ENCODE measurements around the gene CDK11B. TPM values are rescaled to one million over a fixed set of nuclear protein-coding genes. Genes with fewer than 3 reads are reported as not detected.
"Not testable (repeated sequence)": the region's sequence is repeated elsewhere in the genome, so short reads cannot be mapped to it uniquely, and the experiment has no call there.

Gene CDK11B
- total RNA-seq, result 10.4 and 15.2 TPM in 2 replicates

DNA sequence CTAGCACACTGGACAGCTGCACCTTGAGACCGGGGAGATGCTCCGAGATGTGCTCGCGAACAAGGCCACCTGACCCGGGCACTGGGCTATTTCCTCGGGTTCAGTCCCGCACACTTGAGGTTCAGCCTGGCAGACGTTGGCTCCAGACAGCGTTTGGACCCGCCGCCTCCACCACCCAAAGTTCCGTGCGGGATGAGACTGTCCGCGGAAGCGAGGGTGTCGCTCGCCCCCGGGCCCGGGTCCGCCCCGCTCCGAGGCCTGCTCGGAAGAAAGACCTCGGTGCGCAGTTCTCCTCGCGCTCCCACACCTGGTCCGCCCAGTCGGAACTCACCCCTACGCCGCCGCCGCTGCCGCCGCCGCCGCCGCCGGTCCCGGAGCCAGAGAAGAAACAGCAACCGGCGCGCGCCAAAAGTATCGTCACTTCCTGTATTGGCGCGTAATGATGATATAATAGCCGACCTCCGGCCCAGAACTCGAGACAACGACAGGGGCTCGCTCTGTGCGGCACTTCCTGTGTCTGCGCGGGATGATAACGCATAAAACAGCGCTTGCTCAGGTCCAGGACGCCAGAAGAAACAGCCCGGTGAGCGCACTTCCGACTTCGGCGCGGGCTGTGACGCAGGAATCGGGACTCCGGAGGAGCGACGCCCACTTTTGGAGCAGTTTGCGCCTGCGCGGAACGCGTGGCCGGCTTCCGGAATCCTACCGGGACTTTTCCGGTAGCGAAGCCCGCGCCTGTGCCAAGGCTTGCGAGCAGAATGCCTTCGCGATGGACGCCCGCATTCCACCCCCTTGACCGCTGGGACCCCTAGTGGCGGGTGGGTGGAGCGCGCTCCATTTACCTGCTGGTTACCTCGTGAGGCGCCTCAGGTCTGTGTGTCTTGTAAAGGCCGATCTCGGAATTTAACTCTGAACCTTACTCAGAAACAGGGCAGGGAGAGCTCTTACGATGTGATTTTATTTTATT lies at the start of gene CDK11B:
TSS of gene CDK11B (minus strand) at position 422 of the 967 bp plus-strand sequence. CDS start 1,519 bp downstream, outside the sequence.
- DNase-seq (ENCODE audit: low read depth, low spot score), result peak; percentile 81

DNA sequence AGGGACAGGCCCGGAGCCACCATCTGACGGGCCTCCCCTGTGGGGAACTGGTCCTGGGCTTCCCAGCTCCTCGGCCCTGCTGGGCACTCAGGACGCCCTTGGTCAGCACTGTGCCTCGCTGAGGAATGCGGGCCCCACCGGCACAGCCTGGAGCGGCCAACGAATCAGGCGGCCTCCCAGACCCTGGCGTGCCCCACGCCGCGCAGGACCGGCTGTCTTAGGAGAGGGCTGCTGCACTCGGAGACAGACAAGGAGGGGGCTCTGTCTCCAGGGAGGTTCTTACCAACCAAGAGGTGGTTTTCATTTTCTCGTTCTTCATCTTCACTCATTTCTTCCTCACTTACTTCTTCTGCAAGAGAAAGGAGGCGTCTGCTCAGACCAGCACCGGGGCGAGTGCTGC lies 49.1 kb upstream of the CDK11B start:
- DNase-seq (ENCODE audit: low read depth, low spot score), result not testable (repeated sequence)

DNA sequence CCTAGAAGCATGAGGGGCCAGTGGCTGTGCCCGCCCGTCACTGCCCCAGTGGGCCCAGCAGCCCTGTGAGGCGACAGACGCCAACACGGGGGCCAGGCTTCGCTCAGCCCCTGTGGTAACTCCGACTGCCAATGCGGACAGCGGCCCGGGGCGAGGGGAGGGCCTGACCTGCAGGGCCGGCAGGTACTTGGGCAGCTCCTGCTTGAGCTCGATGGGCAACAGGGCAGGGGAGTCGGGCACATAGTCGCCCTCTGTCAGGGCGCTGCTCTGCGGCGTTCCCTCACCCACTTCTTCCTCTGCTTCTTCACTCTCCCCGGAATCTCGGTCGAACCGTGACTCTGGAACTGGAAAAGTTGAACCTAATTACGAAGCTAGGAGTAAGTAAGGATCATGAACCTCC lies 48.4 kb upstream of the CDK11B start:
- DNase-seq (ENCODE audit: low read depth, low spot score), result not testable (repeated sequence)

DNA sequence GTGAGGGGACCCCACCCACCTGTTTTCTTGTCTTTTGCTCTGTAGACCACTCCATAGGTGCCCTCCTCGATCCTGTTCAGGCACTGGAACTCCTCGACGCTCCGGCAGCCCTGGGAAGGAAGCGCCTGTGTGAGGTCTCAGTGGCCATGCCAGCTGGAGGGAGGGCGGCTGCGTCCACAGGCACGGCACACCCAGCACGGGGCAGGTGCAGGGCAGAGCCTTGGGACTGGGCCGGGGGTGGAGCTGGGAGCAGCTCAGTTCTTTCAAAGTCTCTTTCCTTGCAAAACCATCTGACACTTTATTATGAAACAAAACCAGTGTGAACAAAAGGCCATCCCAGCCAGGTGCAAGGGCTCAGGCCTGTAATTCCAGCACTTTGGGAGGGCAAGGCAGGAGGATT lies 46.8 kb upstream of the CDK11B start:
- DNase-seq (ENCODE audit: low read depth, low spot score), result not testable (repeated sequence)

DNA sequence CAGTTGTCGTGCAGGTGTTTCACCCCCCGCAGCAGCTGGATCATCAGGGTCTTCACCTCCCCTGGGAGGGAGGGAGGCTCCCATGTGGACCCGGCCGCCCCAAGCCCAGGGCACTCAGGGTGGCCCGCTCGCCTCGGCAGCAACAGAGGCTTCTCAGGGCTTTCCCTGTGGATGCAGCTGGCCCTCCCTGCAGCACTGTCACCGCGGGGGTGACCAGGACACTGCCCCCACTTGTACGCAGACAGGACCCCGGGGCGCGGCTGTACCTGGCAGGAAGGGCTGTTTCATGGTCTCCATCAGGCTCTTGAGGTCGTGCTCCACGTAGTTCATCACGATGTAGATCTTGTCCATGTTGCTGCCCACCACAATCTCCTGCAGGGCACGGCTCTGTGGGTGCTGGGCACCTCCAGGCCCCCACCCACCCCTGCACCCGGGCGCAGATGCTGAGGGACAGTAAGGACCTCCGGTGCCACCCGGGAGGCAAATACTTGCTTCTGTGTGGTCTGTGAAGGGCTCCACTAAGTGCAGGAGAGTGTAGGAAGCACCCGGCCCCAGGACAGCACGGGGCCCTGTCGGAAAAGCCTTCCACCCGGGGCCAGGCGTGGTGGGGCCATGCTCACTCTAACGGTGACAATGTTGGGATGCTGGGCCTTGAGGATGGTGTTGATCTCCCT lies 45.6 kb upstream of the CDK11B start:
- not testable (repeated sequence) for DNase-seq (ENCODE audit: low read depth, low spot score)

DNA sequence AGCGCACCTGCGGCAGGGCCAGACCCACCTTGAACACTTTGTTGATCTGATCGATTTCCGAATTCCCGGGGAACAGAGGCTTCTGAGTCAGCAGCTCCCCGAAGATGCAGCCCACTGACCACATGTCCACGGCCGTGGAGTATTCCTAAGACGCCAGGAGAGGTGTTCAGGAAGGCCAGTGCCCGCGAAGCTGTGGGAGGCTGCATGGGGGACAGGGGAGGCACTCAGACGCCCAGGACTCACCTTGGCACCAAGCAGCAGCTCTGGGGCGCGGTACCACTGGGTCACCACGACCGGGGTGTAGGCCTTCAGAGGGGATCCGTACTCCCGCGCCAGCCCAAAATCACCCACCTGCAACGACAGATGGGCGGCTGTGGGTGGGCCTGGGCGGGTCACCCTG lies 45.0 kb upstream of the CDK11B start:
- DNase-seq (ENCODE audit: low read depth, low spot score), result no peak

DNA sequence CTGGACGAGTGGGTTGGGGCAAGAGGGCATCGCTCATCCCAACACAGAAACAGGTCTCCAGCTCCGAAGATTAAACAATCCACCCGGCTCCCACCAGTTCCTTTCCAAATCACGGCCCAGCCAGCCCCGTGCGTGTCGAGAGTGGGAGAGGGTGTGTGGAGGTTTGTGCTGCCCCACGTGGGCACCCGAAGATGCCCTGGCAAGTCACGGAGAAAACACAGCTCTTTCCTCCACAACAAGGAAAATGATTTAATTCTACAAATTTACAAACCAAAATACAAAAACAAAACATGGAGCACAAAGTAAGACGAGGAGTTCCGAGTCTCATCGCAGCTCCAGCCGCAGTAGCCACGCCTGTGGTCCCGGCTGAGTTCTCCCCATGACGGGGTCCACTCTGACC lies 43.7 kb upstream of the CDK11B start:
- DNase-seq (ENCODE audit: low read depth, low spot score), result not testable (repeated sequence)

DNA sequence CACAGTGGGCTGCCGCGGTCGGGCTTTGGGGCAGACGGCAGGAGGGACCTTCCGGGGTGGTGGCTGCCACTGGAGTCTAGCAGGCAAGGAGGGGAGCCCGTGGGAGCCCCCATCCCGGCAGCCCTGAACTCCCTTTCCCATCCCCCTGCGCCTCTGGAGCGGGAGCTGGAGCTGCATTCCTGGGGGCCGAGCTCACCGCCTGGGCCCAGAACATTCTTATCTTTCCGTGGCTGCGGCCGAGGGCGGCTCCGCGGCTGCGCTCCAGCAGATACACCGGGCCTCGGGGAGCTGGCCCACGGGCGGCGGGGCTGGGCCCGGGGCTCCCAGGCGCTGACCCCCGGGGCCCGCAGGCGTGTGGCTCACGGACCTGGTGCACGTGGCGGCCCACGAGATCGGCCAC lies 41.8 kb upstream of the CDK11B start:
- not testable (repeated sequence) for DNase-seq (ENCODE audit: low read depth, low spot score)

DNA sequence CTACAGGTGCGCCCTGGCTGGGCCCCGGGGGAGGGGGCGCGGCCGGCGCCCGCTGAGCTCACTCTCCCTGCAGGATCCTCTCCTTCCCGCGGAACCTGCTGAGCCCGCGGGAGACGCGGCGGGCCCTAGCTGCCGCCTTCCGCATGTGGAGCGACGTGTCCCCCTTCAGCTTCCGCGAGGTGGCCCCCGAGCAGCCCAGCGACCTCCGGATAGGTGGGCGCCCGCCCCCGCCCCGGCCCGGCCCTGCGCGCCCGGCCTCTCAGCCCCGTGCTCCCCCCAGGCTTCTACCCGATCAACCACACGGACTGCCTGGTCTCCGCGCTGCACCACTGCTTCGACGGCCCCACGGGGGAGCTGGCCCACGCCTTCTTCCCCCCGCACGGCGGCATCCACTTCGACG lies 41.3 kb upstream of the CDK11B start:
- not testable (repeated sequence) for DNase-seq (ENCODE audit: low read depth, low spot score)

DNA sequence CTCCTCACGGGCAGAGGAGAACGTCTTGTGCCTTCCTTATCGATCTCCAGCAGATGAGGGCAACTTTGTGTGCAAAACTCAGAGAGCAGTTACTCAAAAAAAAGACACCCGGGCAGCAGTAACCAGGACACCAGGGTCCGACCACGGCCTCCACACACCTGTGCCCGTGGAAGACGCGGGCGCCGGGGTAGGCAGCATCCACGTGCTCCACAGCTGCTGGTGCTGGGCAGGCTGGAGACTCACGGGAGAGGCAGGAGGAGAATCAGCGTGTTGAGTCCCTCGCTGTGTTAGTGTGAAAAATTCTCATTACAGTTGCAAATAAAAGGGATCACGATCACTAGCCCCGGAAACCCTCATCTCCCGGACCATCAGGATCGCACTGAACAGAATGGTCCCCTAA lies 40.3 kb upstream of the CDK11B start:
- not testable (repeated sequence) for DNase-seq (ENCODE audit: low read depth, low spot score)

DNA sequence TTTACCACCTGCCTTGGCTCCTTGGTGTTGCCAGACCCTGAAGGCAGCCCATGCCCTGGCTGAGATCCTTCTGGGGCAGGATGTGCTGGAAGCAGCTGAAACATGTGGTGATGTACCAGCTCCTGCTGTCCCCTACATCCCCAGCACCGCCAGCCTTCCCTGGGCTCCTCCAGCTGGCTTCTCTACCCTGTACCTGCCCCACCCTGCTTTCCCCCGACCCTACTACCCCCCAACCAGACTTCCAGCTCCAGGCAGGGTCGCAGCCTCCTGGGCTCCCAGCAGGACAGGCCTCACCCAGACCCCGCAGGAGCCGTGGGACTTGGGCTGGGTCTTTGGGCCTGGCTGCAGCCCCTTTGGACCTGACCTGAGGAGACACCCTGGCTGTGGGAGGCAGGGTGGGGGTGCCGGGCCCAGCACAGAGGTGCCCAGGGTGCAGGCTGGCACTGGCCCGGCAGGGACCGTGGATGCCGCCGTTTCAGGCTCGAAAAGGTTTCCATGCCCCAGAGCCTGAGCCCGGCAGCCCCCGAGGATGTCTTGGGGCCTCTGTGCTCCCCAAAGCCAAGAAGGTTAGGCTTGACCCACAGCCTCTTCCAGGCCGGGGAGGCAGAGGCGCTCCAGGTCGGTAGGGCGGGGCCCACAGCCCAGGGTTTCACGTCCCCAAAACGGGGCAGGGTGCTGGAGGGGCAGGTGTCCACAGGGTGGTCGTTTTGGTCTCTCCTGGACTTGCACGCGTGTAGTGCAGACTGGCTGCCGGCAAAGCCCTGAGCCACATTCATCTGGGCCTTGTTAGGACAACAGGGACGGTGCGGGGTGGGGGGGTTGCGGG lies 38.8 kb upstream of the CDK11B start:
- DNase-seq (ENCODE audit: low read depth, low spot score), result not testable (repeated sequence)

DNA sequence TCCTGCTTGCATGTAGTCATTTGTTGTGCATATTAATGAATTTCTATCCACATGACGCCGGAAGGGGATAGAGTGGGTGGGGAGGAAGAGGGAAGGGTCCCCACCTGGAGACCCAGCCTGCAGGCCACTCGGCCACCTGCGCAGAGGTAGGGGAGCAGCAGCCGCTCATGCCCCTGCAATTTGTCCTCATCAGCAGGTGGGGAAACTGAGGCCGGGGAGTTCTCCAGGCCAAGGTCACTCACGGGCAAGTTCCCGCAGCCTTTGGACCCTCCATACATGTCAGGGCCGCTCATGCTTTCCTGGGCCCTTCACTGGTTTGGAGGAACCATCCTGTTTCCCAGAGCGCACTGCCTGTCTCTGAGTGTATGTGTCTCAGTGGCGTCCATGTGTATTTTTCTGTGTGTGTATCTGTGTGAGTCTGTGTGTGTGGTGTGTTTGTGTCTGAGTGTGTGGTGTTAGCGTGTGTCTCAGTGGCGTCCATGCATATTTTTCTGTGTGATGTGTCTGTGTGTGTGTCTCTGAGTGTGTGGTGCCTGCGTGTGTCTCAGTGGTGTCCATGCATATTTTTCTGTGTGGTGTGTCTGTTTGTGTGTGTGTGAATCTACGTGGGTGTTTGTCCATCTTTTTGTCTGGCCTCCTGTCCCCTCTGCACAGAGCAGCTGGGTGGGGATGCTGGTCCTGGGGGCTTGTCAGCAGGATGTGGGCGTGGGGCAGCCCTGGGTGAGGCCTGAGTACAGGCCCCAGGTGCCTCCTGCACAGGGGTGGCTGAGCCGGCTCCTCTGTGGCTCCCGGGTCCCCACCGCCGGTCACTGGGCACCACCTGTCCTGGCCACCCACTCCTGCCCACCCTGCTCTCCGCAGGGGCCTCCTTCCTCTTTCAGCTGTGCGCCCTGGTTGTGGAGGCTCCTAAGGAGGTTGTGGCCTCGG lies 37.9 kb upstream of the CDK11B start:
- not testable (repeated sequence) for DNase-seq (ENCODE audit: low read depth, low spot score)

DNA sequence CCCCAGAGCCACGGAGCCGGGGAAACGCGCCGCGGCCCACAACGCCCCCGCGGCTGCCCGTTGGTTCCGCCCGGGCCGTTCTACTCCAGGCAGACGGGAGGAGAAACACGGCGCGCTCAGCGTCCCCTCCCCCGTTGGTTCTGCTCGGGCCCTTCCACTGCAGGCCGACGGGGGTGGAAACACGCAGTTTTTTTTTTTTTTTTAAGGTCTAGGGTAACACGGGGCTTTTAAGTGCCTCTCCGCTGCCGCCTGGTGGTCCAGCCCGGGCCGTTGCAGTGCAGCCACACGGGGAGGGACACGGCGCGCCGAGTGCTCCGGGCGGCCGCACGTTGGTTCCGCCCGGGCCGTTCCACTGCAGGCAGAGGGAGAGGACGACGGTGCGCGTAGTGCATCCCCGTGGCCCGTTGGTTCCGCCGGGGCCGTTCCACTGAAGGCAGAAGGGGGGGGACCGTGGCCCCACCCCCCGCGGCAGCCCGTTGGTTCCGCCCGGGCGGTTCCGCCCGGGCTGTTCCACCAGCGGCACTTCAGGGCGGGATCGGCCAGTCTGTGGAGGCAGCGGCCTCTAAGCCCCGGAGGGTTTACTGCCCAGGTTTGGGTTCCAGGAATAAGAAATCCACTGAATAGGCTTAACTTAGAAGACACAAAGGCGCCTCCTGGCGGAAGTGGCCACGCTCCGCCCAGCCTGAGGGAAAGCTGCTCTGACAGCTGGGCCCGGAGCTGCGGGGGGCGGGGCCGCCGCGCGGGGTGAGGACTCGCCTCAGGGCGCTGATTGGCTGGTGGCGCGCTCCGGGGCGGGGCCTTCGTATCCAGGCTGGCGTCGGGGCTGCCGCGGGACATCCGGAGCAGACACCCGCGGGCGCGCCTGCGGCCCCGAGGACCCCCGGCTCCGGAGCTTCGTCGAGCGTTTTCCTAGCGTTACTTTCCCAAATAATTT lies 34.2 kb upstream of the CDK11B start, which contains the start of gene SLC35E2B:
TSS of gene SLC35E2B (minus strand) at position 82 of the 934 bp plus-strand sequence. CDS start 16,096 bp downstream, outside the sequence.
- peak; percentile 68 for DNase-seq (ENCODE audit: low read depth, low spot score)

DNA sequence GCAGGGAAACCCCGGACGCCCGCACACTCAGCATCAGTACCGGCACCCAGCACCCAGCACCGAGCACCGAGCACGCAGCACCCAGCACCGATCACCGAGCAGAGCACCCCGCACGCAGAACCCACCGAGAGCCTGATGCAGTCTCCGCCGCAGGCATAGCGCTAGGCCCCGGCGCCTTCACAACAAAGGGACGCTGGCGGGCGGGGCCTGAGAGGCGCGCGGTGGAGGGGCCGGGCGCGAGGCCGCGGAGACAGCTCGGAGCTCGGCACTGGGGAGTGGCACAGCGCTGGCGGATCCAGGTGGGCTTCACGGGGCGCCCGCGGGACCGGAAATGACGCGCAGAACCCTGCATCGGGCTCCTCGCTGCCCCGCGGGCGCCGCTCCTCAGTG lies 33.5 kb upstream of the CDK11B start:
- not testable (repeated sequence) for DNase-seq (ENCODE audit: low read depth, low spot score)

DNA sequence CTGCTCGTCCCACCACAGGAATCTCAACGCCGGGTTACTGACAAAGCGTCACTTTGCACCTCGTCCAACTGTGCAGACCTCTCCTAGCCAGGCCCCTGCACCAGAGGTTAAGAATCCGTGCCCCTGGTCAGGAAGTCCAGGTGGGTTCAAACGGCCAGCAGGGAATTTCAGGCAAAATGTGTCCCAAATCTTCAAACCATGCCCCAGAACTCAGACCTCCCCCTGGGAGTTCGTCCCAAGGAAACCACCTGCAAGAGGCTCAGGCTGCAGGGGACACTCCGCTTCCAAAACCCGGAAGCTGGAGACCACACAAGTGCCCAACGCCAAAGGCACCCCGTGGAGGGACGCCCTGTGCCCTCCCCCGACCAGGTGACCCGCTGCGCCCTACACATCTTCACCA lies 32.6 kb upstream of the CDK11B start:
- not testable (repeated sequence) for DNase-seq (ENCODE audit: low read depth, low spot score)

DNA sequence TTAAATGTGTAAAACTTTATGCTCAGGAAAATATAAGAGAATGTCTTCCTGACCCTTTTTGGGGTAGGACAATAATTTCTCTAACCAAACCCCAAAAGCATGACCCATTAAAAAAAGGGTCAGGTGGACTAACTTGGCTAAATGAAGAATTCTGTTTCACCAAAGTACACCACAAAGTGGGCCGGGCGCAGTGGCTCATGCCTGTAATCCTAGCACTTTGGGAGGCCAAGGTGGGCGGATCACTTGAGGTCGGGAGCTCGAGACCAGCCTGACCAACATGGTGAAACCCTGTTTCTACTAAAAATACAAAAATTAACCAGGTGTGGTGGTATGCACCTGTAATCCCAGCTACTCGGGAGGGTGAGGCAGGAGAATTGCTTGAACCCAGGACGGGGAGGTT lies 30.7 kb upstream of the CDK11B start:
- not testable (repeated sequence) for DNase-seq (ENCODE audit: low read depth, low spot score)

DNA sequence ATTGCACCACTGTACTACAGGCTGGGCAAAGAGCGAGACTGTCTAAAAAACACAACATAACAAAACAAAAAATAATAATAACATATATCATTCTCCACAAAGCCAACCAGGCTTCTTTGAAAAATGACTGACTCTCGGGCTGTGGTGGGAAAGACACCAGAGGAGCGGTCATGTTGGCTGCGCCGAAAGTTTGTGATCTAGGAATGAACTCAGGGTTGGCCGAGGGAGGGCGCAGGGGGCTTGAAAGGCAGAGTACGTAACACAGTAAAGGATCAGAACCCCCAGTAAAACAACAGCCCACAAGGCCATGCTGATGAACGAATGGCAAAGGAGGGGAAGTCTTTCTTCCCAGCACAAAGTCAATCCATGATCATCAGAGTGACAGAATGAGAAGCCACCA lies 29.0 kb upstream of the CDK11B start:
- DNase-seq (ENCODE audit: low read depth, low spot score), result no peak

DNA sequence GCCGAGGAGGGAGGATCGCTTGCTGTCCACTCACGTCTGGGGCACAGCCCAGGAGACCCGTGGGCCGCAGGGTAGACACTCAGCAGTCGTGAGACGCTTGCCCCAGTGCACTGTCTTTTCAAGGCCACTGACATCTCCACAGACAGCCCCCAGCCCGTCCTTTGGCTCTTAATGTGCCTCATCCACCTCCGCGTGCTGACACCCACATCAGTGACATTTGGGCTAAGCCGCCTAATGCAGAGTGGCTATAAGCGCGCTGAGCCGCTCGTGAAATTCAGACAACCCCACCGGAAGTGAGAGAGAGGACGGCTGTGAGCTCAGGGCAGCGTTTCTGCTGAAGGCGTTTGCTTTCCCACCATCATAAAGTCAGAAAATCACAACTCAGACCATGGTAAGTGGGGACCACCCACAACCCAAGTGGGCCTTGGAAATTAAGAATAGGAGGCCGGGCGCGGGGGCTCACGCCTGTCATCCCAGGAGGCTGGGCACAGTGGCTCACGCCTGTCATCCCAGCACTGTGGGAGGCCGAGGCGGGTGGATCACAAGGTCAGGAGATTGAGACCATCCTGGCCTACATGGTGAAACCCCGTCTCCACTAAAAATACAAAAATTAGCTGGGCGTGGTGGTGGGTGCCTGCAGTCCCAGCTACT lies 25.4 kb upstream of the CDK11B start:
- DNase-seq (ENCODE audit: low read depth, low spot score), result no peak
